GM23248 (cell line): ENCODE data around the gene TOX2. TPM values are rescaled to one million over a fixed set of nuclear protein-coding genes. Genes with fewer than 3 reads are reported as not detected.

ENCODE experiments used
- DNase-seq: peaks from one replicate; pipeline ENCODE4 v3.0.0-alpha.2; 2015
- H2AFZ ChIP-seq: fragments of 200-600 bp; sonication (generic); 2 replicates; pipeline ENCODE4 v1.6.1; 2016; ENCODE audit warnings: antibody characterized with exemption
- H3F3A ChIP-seq: fragments of 200-600 bp; sonication (generic); 2 replicates; pipeline ENCODE4 v1.6.1; 2016; ENCODE audit warnings: mild to moderate bottlenecking, antibody characterized with exemption, mixed run types; ENCODE audit not compliant: insufficient read depth
- H3K27ac ChIP-seq: fragments of 200-600 bp; sonication (generic); 2 replicates; pipeline ENCODE4 v1.5.1; 2016; ENCODE audit warnings: mild to moderate bottlenecking
- H3K27me3 ChIP-seq: fragments of 200-600 bp; sonication (generic); replicated peaks from 2 replicates; pipeline ENCODE4 v1.6.1; 2016; ENCODE audit warnings: mild to moderate bottlenecking; ENCODE audit not compliant: insufficient read depth
- H3K36me3 ChIP-seq: fragments of 200-600 bp; sonication (generic); 2 replicates; pipeline ENCODE4 v1.6.1; 2016; ENCODE audit warnings: low read depth, mild to moderate bottlenecking
- H3K4me1 ChIP-seq: fragments of 200-600 bp; sonication (generic); 2 replicates; pipeline ENCODE4 v1.6.1; 2016; ENCODE audit warnings: mild to moderate bottlenecking; ENCODE audit not compliant: insufficient read depth
- H3K4me2 ChIP-seq: fragments of 200-600 bp; sonication (generic); one replicate; pipeline ENCODE4 v1.6.1; 2016; ENCODE audit warnings: mild to moderate bottlenecking; ENCODE audit not compliant: unreplicated experiment
- H3K4me3 ChIP-seq: fragments of 200-600 bp; sonication (generic); 2 replicates; pipeline ENCODE4 v1.5.1; 2016; ENCODE audit warnings: mild to moderate bottlenecking
- H3K79me2 ChIP-seq: fragments of 200-600 bp; sonication (generic); 2 replicates; pipeline ENCODE4 v1.6.1; 2016; ENCODE audit warnings: mild to moderate bottlenecking; ENCODE audit not compliant: insufficient read depth
- H3K9ac ChIP-seq: fragments of 200-600 bp; sonication (generic); 2 replicates; pipeline ENCODE4 v1.6.1; 2016; ENCODE audit warnings: mild to moderate bottlenecking
- H3K9me2 ChIP-seq: fragments of 200-600 bp; sonication (generic); 2 replicates; pipeline ENCODE4 v1.6.1; 2016; ENCODE audit warnings: mixed run types, mild to moderate bottlenecking, moderate library complexity; ENCODE audit not compliant: insufficient read depth
- H3K9me3 ChIP-seq: fragments of 200-600 bp; sonication (generic); one replicate; pipeline ENCODE4 v1.6.1; 2017; ENCODE audit warnings: low read depth
- H4K20me1 ChIP-seq: fragments of 200-600 bp; sonication (generic); 2 replicates; pipeline ENCODE4 v1.6.0; 2016; ENCODE audit not compliant: insufficient read depth
- EZH2 ChIP-seq: fragments of 200-600 bp; sonication (generic); IDR thresholded peaks from 2 replicates; pipeline ENCODE4 v1.6.1; 2018; ENCODE audit warnings: antibody characterized with exemption, mild to moderate bottlenecking; ENCODE audit not compliant: insufficient read depth, poor library complexity, severe bottlenecking
- EZH2phosphoT487 ChIP-seq: fragments of 200-600 bp; sonication (generic); IDR thresholded peaks from 2 replicates; pipeline ENCODE4 v1.6.1; 2018; ENCODE audit warnings: antibody characterized with exemption, moderate library complexity, mild to moderate bottlenecking, low read depth; ENCODE audit not compliant: insufficient read depth
- WGBS, 2 experiments: methylation state at CpG; one replicate each; pipeline ENCODE4 v1.1.6; 2015 to 2017; ENCODE audit warnings: low lambda C conversion rate in 2 of 2, low coverage in 1 of 2; ENCODE audit errors: missing lambda C conversion rate in 2 of 2; 5-methylcytosine and 5-hydroxymethylcytosine counted together
- in situ Hi-C: fragments of 300-500 bp; cut with MboI; formaldehyde crosslinking; loops from 2 replicates; pipeline ENCODE4 v1.15.0; 2020
- polyA plus RNA-seq: library from polyadenylated mRNA; unstranded; fragments of >200 nt; fragmentation: Nextera tagmentation; extraction: Ambion mirVana; gene quantifications from 2 replicates; pipeline ENCODE4 v1.2.1, GENCODE V29; 2016
- total RNA-seq: library from RNA; depleted of rRNA; stranded (reverse); fragments of >200 nt; shearing (Covaris generic); gene quantifications from 2 replicates; pipeline ENCODE4 v1.2.3, GENCODE V29; 2014

TOX2 gene
- total and polyA plus RNA-seq, 2 experiments from 2014 or later = 0.97 to 15.9 TPM

GRCh38 chr20:44104798-44105517, 190.3 kb downstream of the TOX2 start:
- H3K27ac ChIP-seq = no peak overlapping the region
- peak; percentile 47 for DNase-seq
- H3K27me3 ChIP-seq = no peaks in the 10 kb centered on the region; the same call in 1 of the 2 replicates

GRCh38 chr20:44106615-44107014, 192.0 kb downstream of the TOX2 start:
- whole genome bisulfite sequencing, 2 experiments = 66% methylated on average over 5 of the region's 5 CpGs

More at GRCh38 chr20:44104798-44105517, 190.3 kb downstream of the TOX2 start:
- Histone ChIP-seq H3K9me2 (no peaks in the 10 kb centered on the region), H3K4me3 (no peak overlapping the region), H3K79me2 (no peaks in the 10 kb centered on the region), H3F3A (no peaks in the 10 kb centered on the region), H4K20me1 (no peaks in the 10 kb centered on the region), H2AFZ (no peak overlapping the region), H3K36me3 (no peaks in the 10 kb centered on the region), H3K9ac (no peak overlapping the region), H3K4me1 (no peaks in the 10 kb centered on the region), H3K4me2 (no peak overlapping the region), H3K9me3 (peaks cover 6% of the 10 kb centered on the region)
- TF ChIP-seq EZH2phosphoT487 (no peak), EZH2 (no peak)
- in situ Hi-C loops = no loop called here
- 48% methylated on average over 7 of the region's 7 CpGs for WGBS, 2 experiments

GRCh38 chr20:44109951-44110361, 195.3 kb downstream of the TOX2 start:
- Histone ChIP-seq H3K9me3 (no peaks in the 10 kb centered on the region), H3K9ac (no peak overlapping the region), H3F3A (no peaks in the 10 kb centered on the region), H3K79me2 (no peaks in the 10 kb centered on the region), H3K4me2 (no peak overlapping the region), H3K4me1 (no peaks in the 10 kb centered on the region), H3K27ac (no peak overlapping the region), H3K36me3 (no peaks in the 10 kb centered on the region), H4K20me1 (no peaks in the 10 kb centered on the region), H3K4me3 (no peak overlapping the region), H3K9me2 (no peaks in the 10 kb centered on the region), H2AFZ (no peak overlapping the region), H3K27me3 (no peaks in the 10 kb centered on the region)
- in situ Hi-C loops = loop anchor here (10.0 kb wide), 2 partner anchors 205 to 355 kb away; partner anchors contain the start of gene FITM2
- DNase-seq = no peak
- TF ChIP-seq EZH2 (no peak), EZH2phosphoT487 (no peak)
- 29 to 39% methylated on average over 5 of the region's 5 CpGs for WGBS, 2 experiments

More at GRCh38 chr20:44106615-44107014, 192.0 kb downstream of the TOX2 start:
- no peak for DNase-seq
- Histone ChIP-seq H3K9ac (no peak overlapping the region), H3K27me3 (no peaks in the 10 kb centered on the region; the same call in 1 of the 2 replicates), H3K36me3 (no peaks in the 10 kb centered on the region), H3K27ac (no peak overlapping the region), H3K9me2 (no peaks in the 10 kb centered on the region), H2AFZ (no peak overlapping the region), H3K4me1 (no peaks in the 10 kb centered on the region), H3K4me2 (no peak overlapping the region), H3K79me2 (no peaks in the 10 kb centered on the region), H4K20me1 (no peaks in the 10 kb centered on the region), H3K4me3 (no peak overlapping the region), H3K9me3 (peaks cover 6% of the 10 kb centered on the region), H3F3A (no peaks in the 10 kb centered on the region)
- in situ Hi-C loops = no loop called here
- TF ChIP-seq EZH2phosphoT487 = no peak
- TF ChIP-seq EZH2 = no peak

- Histone ChIP-seq H3K27ac (no peak overlapping the region), H2AFZ (no peak overlapping the region), H3K36me3 (no peaks in the 10 kb centered on the region), H4K20me1 (no peaks in the 10 kb centered on the region), H3F3A (no peaks in the 10 kb centered on the region), H3K4me1 (no peaks in the 10 kb centered on the region), H3K9ac (no peak overlapping the region), H3K9me3 (no peaks in the 10 kb centered on the region), H3K79me2 (no peaks in the 10 kb centered on the region), H3K4me3 (no peak overlapping the region), H3K9me2 (no peaks in the 10 kb centered on the region), H3K27me3 (no peaks in the 10 kb centered on the region), H3K4me2 (no peak overlapping the region)
- 65% methylated on average over 9 of the region's 9 CpGs for WGBS, 2 experiments
- in situ Hi-C loops = loop anchor here (10.0 kb wide), 2 partner anchors 204 to 354 kb away; partner anchors contain the start of gene FITM2
- DNase-seq = no peak
- TF ChIP-seq EZH2phosphoT487 = no peak
- no peak for TF ChIP-seq EZH2
Observed at GRCh38 chr20:44110816-44111568, 196.3 kb downstream of the TOX2 start.
